K562 (cell line): ENCODE data around the gene MAP3K12. TPM values are rescaled to one million over a fixed set of nuclear protein-coding genes. Genes with fewer than 3 reads are reported as not detected.

Experiments
- ATAC-seq: fragments of 200-7000 bp; cut with Tn5 transposase; 3 replicates; pipeline ENCODE4 v1.9.1; 2020; ENCODE audit warnings: moderate library complexity
- BruUV-seq: library from RNA; stranded (reverse); fragments of 400-500 nt; replicated peaks from 2 replicates; lab custom pipeline; 2021; lab: Mats Ljungman, UMichigan
- CTCF ChIA-PET: fragments of 300-600 bp; formaldehyde crosslinking; extraction: SDS; loops from one replicate; lab custom pipeline; 2021; ENCODE audit warnings: low intra/inter-chr PET ratio; lab: Yijun Ruan, JAX
- POLR2A ChIA-PET: fragments of 300-600, 350-650 bp; sonication (Branson Sonifier 250); formaldehyde crosslinking; extraction: SDS; loops from one replicate; lab custom pipeline; 2021; ENCODE audit warnings: antibody characterized with exemption, inconsistent platforms; lab: Yijun Ruan, JAX
- DNase-seq, 4 experiments: peaks; one replicate each; pipeline versions ENCODE4 v3.0.0 to v3.0.0-alpha.2; 2011 to 2018; ENCODE audit warnings: low spot score in 3 of 4, mixed read lengths in 3 of 4; ENCODE audit errors: extremely low read depth in 1 of 4
- FAIRE-seq: peaks from 2 replicates; lab custom pipeline; 2011; peaks lifted over from hg19 to GRCh38; lab: Jason Lieb, UNC
- H2AFZ ChIP-seq: 2 replicates; pipeline ENCODE4 v1.6.0; 2011; ENCODE audit warnings: low read depth, low read length, control low read depth, inconsistent platforms
- H3K27ac ChIP-seq: fragments of 200-600 bp; 3 replicates; pipeline ENCODE4 v1.8.0; 2011; ENCODE audit warnings: low read depth, mild to moderate bottlenecking, control low read depth, inconsistent platforms, low read length, moderate library complexity, mixed read lengths; ENCODE audit errors: extremely low read depth
- H3K27me3 ChIP-seq, 2 experiments: fragments of 300-600 bp in 1 of 2; 2 replicates in 1 of 2; 3 replicates in 1 of 2; pipeline versions ENCODE4 v1.6.0 to v1.8.0; 2011; ENCODE audit warnings: inconsistent platforms in 2 of 2, low read length in 2 of 2, mild to moderate bottlenecking in 1 of 2, mixed read lengths in 1 of 2, moderate library complexity in 1 of 2; ENCODE audit not compliant: control insufficient read depth in 2 of 2, insufficient read depth in 2 of 2
- H3K36me3 ChIP-seq: fragments of 300-600 bp; 3 replicates; pipeline ENCODE4 v1.8.0; 2011; ENCODE audit warnings: mild to moderate bottlenecking, low read length, inconsistent platforms; ENCODE audit not compliant: control insufficient read depth, insufficient read depth
- H3K4me1 ChIP-seq, 2 experiments: fragments of 200-600 bp in 1 of 2; replicated peaks in 1 of 2; 2 replicates in 1 of 2; 3 replicates in 1 of 2; pipeline versions ENCODE4 v1.5.1 to v1.8.0; 2011; ENCODE audit warnings: inconsistent platforms in 2 of 2, low read length in 2 of 2, mild to moderate bottlenecking in 1 of 2, mixed read lengths in 1 of 2, moderate library complexity in 1 of 2; ENCODE audit not compliant: control insufficient read depth in 2 of 2, insufficient read depth in 2 of 2
- H3K4me2 ChIP-seq: 2 replicates; pipeline ENCODE4 v1.6.1; 2011; ENCODE audit warnings: low read length, control low read depth, inconsistent platforms, mixed read lengths; ENCODE audit not compliant: insufficient read depth
- H3K4me3 ChIP-seq: fragments of 200-600 bp; sonication (generic), shearing (Covaris generic); 2 replicates; pipeline ENCODE4 v1.5.1; 2016; ENCODE audit warnings: control low read depth, inconsistent platforms
- H3K79me2 ChIP-seq: fragments of 200-600 bp; 3 replicates; pipeline ENCODE4 v1.8.0; 2011; ENCODE audit warnings: low read length, inconsistent platforms; ENCODE audit not compliant: control insufficient read depth, insufficient read depth
- H3K9ac ChIP-seq, 2 experiments: 2 replicates each; pipeline versions ENCODE4 v1.6.0 to v1.6.1; 2011; ENCODE audit warnings: low read depth in 2 of 2, low read length in 2 of 2, control low read depth in 1 of 2, inconsistent platforms in 1 of 2, mild to moderate bottlenecking in 1 of 2, mixed read lengths in 1 of 2; ENCODE audit not compliant: insufficient read depth in 1 of 2
- H3K9me1 ChIP-seq: one replicate; pipeline ENCODE4 v1.6.0; 2011; ENCODE audit warnings: inconsistent platforms, mild to moderate bottlenecking, low read length, moderate library complexity; ENCODE audit not compliant: control insufficient read depth, insufficient read depth
- H3K9me3 ChIP-seq: replicated peaks from 2 replicates; pipeline ENCODE4 v1.5.1; 2011; ENCODE audit warnings: low read depth, low read length, inconsistent platforms; ENCODE audit not compliant: control insufficient read depth, insufficient read depth
- H4K20me1 ChIP-seq: replicated peaks from 2 replicates; pipeline ENCODE4 v1.6.1; 2011; ENCODE audit warnings: low read length, inconsistent platforms, mixed read lengths; ENCODE audit not compliant: control insufficient read depth, insufficient read depth
- ATF7 ChIP-seq: fragments of 450-650 bp; IDR thresholded peaks from 2 replicates; pipeline ENCODE4 v1.7.1; 2014; ENCODE audit warnings: mild to moderate bottlenecking, moderate library complexity
- CREB1 ChIP-seq, 2 experiments: sonication (generic) in 1 of 2; formaldehyde crosslinking in 1 of 2; IDR thresholded peaks; 2 replicates each; pipeline versions ENCODE4 v1.6.1 to v1.8.0; 2012 to 2022; ENCODE audit warnings: inconsistent platforms in 1 of 2, mild to moderate bottlenecking in 1 of 2, missing genetic modification reagents in 1 of 2, moderate library complexity in 1 of 2
- KDM4B ChIP-seq, 2 experiments: fragments of 450-650 bp in 1 of 2; sonication (generic) in 1 of 2; IDR thresholded peaks; 2 replicates each; pipeline ENCODE4 v1.6.1; 2016 to 2017; ENCODE audit warnings: borderline replicate concordance in 2 of 2, antibody characterized with exemption in 1 of 2, low read depth in 1 of 2, mild to moderate bottlenecking in 1 of 2
- POLR2A ChIP-seq: fragments of 450-650 bp; conservative IDR thresholded peaks from 2 replicates; pipeline ENCODE4 v1.6.1; 2016
- POLR2AphosphoS2 ChIP-seq: IDR thresholded peaks from 2 replicates; pipeline ENCODE4 v1.6.1; 2012; ENCODE audit warnings: low read length, improper control_type of control experiment
- POLR2AphosphoS5 ChIP-seq: IDR thresholded peaks from 2 replicates; pipeline ENCODE4 v1.6.1; 2011; ENCODE audit warnings: mild to moderate bottlenecking, low read depth, low read length, moderate library complexity; ENCODE audit not compliant: control insufficient read depth, insufficient read depth
- RNF2 ChIP-seq: sonication (generic); IDR thresholded peaks from 2 replicates; pipeline ENCODE4 v1.6.1; 2016
- SREBF1 ChIP-seq: fragments of 150-350 bp; IDR thresholded peaks from 2 replicates; pipeline ENCODE4 v1.6.1; 2014; ENCODE audit warnings: antibody characterized with exemption, low read depth, low read length, borderline replicate concordance
- THRA ChIP-seq: fragments of 450-650 bp; IDR thresholded peaks from 2 replicates; pipeline ENCODE4 v1.6.1; 2017; ENCODE audit warnings: mild to moderate bottlenecking, moderate library complexity
- TRIM28 ChIP-seq: fragments of 450-650 bp; IDR thresholded peaks from 2 replicates; pipeline ENCODE4 v1.6.1; 2017
- ZC3H8 ChIP-seq: fragments of 450-650 bp; IDR thresholded peaks from 2 replicates; pipeline ENCODE4 v1.6.1; 2017
- ZNF354B ChIP-seq: fragments of 250-450 bp; sonication (Bioruptor Pico); IDR thresholded peaks from 2 replicates; pipeline ENCODE4 v1.4.0; 2020
- WGBS: fragments of 100-300 bp; shearing (Covaris generic); methylation state at CpG from one replicate; pipeline ENCODE4 v1.1.6; 2016; ENCODE audit warnings: low coverage, mixed read lengths; ENCODE audit not compliant: insufficient coverage; ENCODE audit errors: missing lambda C conversion rate; 5-methylcytosine and 5-hydroxymethylcytosine counted together
- in situ Hi-C: fragments of 300-500 bp; cut with MboI; formaldehyde crosslinking; loops from 4 replicates; pipeline ENCODE4 v1.15.0; 2018; ENCODE audit warnings: inconsistent platforms, mixed read lengths
- intact Hi-C: fragments of 100-400 bp; cut with micrococcal nuclease; formaldehyde crosslinking; loops from 2 replicates; pipeline ENCODE4 v1.14.2; 2022
- polyA plus RNA-seq, 8 experiments: library from polyadenylated mRNA; depleted of rRNA in 4 of 8; stranded (reverse) in 5 of 8; unstranded in 3 of 8; fragments of >200 nt; fragmentation: Nextera tagmentation in 2 of 8; fragmentation: Illumina TruSeq in 1 of 8; extraction: Ambion mirVana in 2 of 8; extraction: Trizol in 1 of 8; gene quantifications; 2 replicates each; pipeline versions ENCODE4 v1.2.1 to v1.2.3, GENCODE V29; 2011 to 2014; ENCODE audit warnings: inconsistent platforms in 1 of 8, missing spikeins in 1 of 8
- total RNA-seq, 7 experiments: library from RNA; depleted of rRNA in 6 of 7; stranded (reverse); fragments of >200 nt in 6 of 7; fragmentation: Illumina TruSeq in 2 of 7; extraction: Trizol in 2 of 7; gene quantifications; 2 replicates each; pipeline versions ENCODE4 v1.2.1 to v1.2.3, GENCODE V29; 2011 to 2021; ENCODE audit warnings: low replicate concordance in 1 of 7

Gene MAP3K12
- total and polyA plus RNA-seq, 9 of the 15 experiments (the other 6 are each of a cell fraction or from before 2014, with no cell fraction given) = 0.10 to 2.4 (median 1.6) TPM

- POLR2A ChIA-PET = interaction anchor here (0.7 to 7.1 kb wide), 9 partner anchors 9 to 128 kb away, joined by 4 to 99 read pairs (median 11); partner anchors contain the start of gene TARBP2
- ATAC-seq = no peak
Observed at GRCh38 chr12:53480491-53481442, 18.5 kb downstream of the MAP3K12 start.

More at GRCh38 chr12:53480491-53481442, 18.5 kb downstream of the MAP3K12 start:
- in situ Hi-C loops = no loop called here
- DNase-seq (no peak), FAIRE-seq (no peak)
- TF ChIP-seq TRIM28 (no peak), CREB1 (IDR thresholded peaks at IDR 0.05) (no peak), CREB1 (CRISPR knock-in tag; IDR thresholded peaks at IDR 0.05) (no peak), ZNF354B (CRISPR knock-in tag) (no peak), POLR2AphosphoS2 (peak; percentile 25), POLR2AphosphoS5 (peak; percentile 69), KDM4B (IDR thresholded peaks at IDR 0.05; ENCODE audit: borderline replicate concordance in 2 of 2, low read depth in 1 of 2) (no peak), ZC3H8 (no peak), THRA (no peak), ATF7 (no peak), RNF2 (no peak), POLR2A (peak; percentile 11), SREBF1 (no peak)
- Histone ChIP-seq H3K27ac (no peak overlapping the region), H3K4me2 (no peak overlapping the region), H3K9me3 (no peaks in the 10 kb centered on the region), H3K36me3 (peaks cover 94% of the 10 kb centered on the region), H3K9me1 (peaks cover 3% of the 10 kb centered on the region), H3K79me2 (peaks cover 22% of the 10 kb centered on the region), H4K20me1 (peaks cover 23% of the 10 kb centered on the region), H2AFZ (no peak overlapping the region), H3K27me3 (no peaks in the 10 kb centered on the region), H3K4me3 (no peak overlapping the region), H3K9ac (no peak overlapping the region), H3K4me1 (peaks cover 0 to 8% of the 10 kb centered on the region in 2 experiments; a peak in 3 of 5 replicates)
- CTCF ChIA-PET = interaction anchor here (0.9 to 1.2 kb wide), 2 partner anchors 28 to 128 kb away, joined by 3 read pairs; no protein-coding TSS in a partner anchor
- 74% methylated on average over 11 of the region's 12 CpGs for WGBS
- intact Hi-C loops = no loop called here
- BruUV-seq = no TSS peak
